ENCODE data around the gene ZNF362. TPM values are rescaled to one million over a fixed set of nuclear protein-coding genes. Genes with fewer than 3 reads are reported as not detected.

ZNF362 gene
- total RNA-seq, 2 experiments from 2014 or later, result 8.7 to 12.9 TPM

DNA sequence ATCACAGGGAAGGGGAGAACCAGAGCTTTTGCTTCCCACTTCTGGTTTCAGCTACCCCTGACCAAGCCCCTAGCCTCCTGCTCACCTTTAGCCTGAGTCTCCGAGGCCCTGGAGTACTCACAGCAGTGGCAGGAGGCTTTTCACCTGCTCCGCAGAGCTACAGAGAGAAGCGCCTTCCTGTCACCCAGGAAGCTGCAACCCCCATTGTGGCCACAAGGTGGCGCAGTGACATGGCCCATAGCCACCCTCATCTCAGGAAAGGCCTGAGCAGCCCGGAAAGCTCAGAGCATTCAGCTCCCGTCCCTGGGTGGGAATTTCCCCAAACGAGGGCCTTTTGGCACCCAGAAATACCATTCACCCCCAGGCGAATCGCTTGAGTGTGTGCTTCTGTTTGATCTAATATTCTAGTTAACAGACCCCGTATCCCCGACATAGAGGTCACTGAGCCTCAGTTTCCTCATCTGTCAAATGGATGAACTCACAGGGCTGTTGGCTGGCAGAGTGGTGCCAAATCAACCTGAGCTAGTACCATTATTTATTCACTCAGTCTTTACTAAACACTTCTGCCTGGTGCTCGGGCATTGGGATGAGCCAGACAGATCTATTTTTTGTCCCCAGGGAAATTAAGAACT is 39.3 kb downstream of the ZNF362 start:
- H3K36me3 Mint-ChIP-seq, result peaks cover 5% of the 10 kb centered on the region

GRCh38 chr1:33296082-33296458 is 39.8 kb downstream of the ZNF362 start:
- no peak for DNase-seq
- Mint-ChIP-seq H3K27me3 (no peaks in the 10 kb centered on the region), H3K4me3 (no peak overlapping the region), H3K36me3 (peaks cover 5% of the 10 kb centered on the region), H3K4me1 (ENCODE audit: low read depth) (peaks cover 5% of the 10 kb centered on the region), H3K27ac (no peak overlapping the region), H3K9me3 (no peaks in the 10 kb centered on the region)
- intact Hi-C loops (cut with micrococcal nuclease), result loop anchor here (5.0 kb wide), 2 partner anchors 51 to 169 kb away; no protein-coding TSS in a partner anchor
- POLR2A ChIA-PET, result interaction anchor here (1.0 kb wide), 1 partner anchor 54 kb away, joined by 4 read pairs; no protein-coding TSS in a partner anchor
- CTCF ChIA-PET, result interaction anchor here (0.8 to 5.7 kb wide), 48 partner anchors 10 to 337 kb away, joined by 3 to 103 read pairs (median 5); partner anchors contain the start of genes TRIM62 and ZSCAN20

More for the DNA sequence above, 39.3 kb downstream of the ZNF362 start:
- Mint-ChIP-seq H3K27me3 (no peaks in the 10 kb centered on the region), H3K4me1 (ENCODE audit: low read depth) (peaks cover 5% of the 10 kb centered on the region), H3K4me3 (no peak overlapping the region), H3K9me3 (no peaks in the 10 kb centered on the region), H3K27ac (no peak overlapping the region)
- peak; percentile 94 for DNase-seq
- ChIA-PET POLR2A (interaction anchor here (1.0 kb wide), 1 partner anchor 54 kb away, joined by 4 read pairs; no protein-coding TSS in a partner anchor), CTCF (interaction anchor here (0.7 to 5.7 kb wide), 53 partner anchors 9 to 584 kb away, joined by 3 to 103 read pairs (median 4); partner anchors contain the start of genes TRIM62 and ZSCAN20)
- intact Hi-C loops (cut with micrococcal nuclease), result loop anchor here (1.0 to 5.0 kb wide), 4 partner anchors 52 to 175 kb away; no protein-coding TSS in a partner anchor

DNA sequence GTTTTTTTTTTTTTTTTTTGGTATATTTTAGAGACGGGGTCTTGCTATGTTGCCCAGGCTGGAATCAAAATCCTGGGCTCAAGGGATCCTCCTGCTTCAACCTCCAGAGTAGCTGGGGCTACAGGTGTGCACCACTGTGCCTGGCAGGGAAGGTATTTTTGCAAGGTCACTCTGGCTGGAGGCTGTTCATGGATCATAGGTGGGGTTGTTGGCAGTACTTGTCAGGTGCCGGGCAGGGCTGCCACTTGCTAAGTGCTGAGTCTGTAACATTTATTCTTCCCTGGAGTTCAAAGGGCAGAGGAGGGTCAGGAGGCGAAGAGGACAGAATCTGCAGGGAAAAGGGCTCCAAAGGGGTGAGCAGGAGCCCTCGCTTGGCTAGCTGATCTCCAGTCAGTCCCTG is 40.5 kb downstream of the ZNF362 start:
- Mint-ChIP-seq H3K27me3 (no peaks in the 10 kb centered on the region), H3K9me3 (no peaks in the 10 kb centered on the region), H3K27ac (no peak overlapping the region), H3K36me3 (peaks cover 5% of the 10 kb centered on the region), H3K4me3 (no peak overlapping the region), H3K4me1 (ENCODE audit: low read depth) (peaks cover 9% of the 10 kb centered on the region)
- intact Hi-C loops (cut with micrococcal nuclease), result loop anchor here (5.0 kb wide), 2 partner anchors 50 to 170 kb away; no protein-coding TSS in a partner anchor
- no peak for DNase-seq
- CTCF ChIA-PET, result interaction anchor here (1.0 to 5.7 kb wide), 17 partner anchors 8 to 315 kb away, joined by 3 to 103 read pairs (median 6); partner anchors contain the start of gene ZSCAN20
- POLR2A ChIA-PET, result interaction anchor here (0.7 kb wide), 1 partner anchor 20 kb away, joined by 3 read pairs; no protein-coding TSS in a partner anchor

DNA sequence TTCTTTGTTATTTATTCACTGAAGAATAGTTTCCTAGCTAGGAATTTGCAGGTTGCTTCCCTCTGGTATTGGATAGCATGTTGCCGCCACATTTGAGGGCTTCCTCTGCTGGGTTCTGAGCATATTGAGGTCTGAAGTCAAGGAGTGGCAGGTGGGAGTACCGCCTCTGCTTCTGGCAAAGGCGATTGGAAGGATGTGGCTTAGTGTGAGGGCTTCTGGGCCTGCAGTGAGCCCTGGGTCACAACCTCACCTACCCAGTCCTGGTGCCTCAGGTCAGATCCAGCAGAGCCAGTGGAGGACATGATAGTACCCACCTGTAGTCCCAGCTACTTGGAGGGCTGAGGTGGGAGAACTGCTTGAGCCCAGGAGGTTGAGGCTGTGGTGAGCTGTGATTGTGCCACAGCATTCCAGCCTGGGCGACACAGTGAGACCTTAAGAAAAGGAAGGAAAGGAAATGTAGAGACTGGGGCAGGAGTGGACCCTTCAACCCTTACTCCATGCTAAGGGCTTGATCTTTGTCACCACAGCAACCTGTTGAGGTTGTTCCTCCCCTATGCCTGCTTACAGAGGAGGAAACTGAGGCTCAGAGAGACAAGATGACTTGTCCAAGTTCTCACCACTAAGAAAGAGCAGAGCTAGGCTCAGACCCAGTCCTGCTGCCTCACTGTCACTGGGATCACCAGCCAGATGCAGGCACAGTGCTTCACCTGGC is 41.8 kb downstream of the ZNF362 start:
- Mint-ChIP-seq H3K27me3 (no peaks in the 10 kb centered on the region), H3K4me3 (no peak overlapping the region)
- no peak for DNase-seq

GRCh38 chr1:33298623-33299277 is 42.5 kb downstream of the ZNF362 start:
- Mint-ChIP-seq H3K36me3 (peaks cover 5% of the 10 kb centered on the region), H3K4me1 (ENCODE audit: low read depth) (peaks cover 24% of the 10 kb centered on the region), H3K4me3 (no peak overlapping the region), H3K27ac (no peak overlapping the region), H3K27me3 (no peaks in the 10 kb centered on the region), H3K9me3 (no peaks in the 10 kb centered on the region)
- ChIA-PET CTCF (interaction anchor here (0.6 to 5.7 kb wide), 18 partner anchors 14 to 186 kb away, joined by 3 to 103 read pairs (median 5); partner anchors contain the start of gene ZSCAN20), POLR2A (no interaction called here)
- DNase-seq, result peak; percentile 70
- intact Hi-C loops (cut with micrococcal nuclease), result loop anchor here (5.0 kb wide), 2 partner anchors 49 to 171 kb away; no protein-coding TSS in a partner anchor

More for the DNA sequence above, 41.8 kb downstream of the ZNF362 start:
- H3K9me3 Mint-ChIP-seq, result no peaks in the 10 kb centered on the region
- CTCF ChIA-PET, result interaction anchor here (0.6 to 5.7 kb wide), 22 partner anchors 10 to 210 kb away, joined by 3 to 103 read pairs (median 4); partner anchors contain the start of gene ZSCAN20
- no peak overlapping the region for H3K27ac Mint-ChIP-seq
- H3K36me3 Mint-ChIP-seq, result peaks cover 5% of the 10 kb centered on the region
- POLR2A ChIA-PET, result no interaction called here
- intact Hi-C loops (cut with micrococcal nuclease), result loop anchor here (5.0 kb wide), 2 partner anchors 49 to 171 kb away; no protein-coding TSS in a partner anchor
- peaks cover 21% of the 10 kb centered on the region for H3K4me1 Mint-ChIP-seq (ENCODE audit: low read depth)

DNA sequence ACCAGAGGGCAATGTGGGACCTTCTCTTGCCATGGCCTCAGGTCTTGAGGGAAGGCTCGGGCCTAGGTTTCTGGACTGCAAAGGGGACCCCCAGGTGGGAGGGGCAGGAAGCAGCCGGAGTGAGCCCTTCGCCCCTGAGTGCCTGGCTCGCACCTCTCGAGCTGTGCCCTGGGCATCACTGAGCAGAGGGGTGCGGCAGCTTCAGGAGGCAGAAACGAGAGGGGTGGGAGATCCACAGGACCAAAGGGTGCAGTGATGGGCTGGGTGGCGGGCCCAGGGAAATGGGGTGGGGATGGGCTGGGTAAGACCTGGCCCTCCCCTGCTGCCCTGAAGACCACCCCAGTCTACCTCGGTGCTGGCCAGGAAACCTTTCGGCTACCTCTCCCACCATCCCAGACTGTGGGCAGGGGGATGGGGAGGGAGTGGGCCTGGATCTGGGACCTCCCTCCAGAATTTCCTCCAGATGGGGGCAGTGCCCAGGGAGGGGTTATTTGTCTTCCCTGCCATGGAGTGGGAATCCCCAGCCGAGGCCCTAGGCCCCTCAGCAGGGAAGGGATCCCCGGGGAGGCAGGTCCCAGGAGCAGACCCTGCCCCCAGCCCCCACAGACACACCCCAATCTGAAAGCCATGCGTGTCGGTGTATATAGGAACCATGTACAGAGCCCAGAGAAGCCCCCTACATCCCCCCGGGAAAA is 43.3 kb downstream of the ZNF362 start:
- Mint-ChIP-seq H3K4me1 (ENCODE audit: low read depth) (peaks cover 24% of the 10 kb centered on the region), H3K36me3 (peaks cover 5% of the 10 kb centered on the region), H3K9me3 (no peaks in the 10 kb centered on the region), H3K27me3 (no peaks in the 10 kb centered on the region), H3K4me3 (no peak overlapping the region), H3K27ac (no peak overlapping the region)
- ChIA-PET CTCF (interaction anchor here (1.4 to 5.7 kb wide), 5 partner anchors 14 to 172 kb away, joined by 5 to 103 read pairs (median 7); partner anchors contain the start of gene ZSCAN20), POLR2A (no interaction called here)
- intact Hi-C loops (cut with micrococcal nuclease), result loop anchor here (5.0 kb wide), 2 partner anchors 48 to 172 kb away; no protein-coding TSS in a partner anchor
- no peak for DNase-seq

GRCh38 chr1:33300673-33301072 is 44.4 kb downstream of the ZNF362 start:
- intact Hi-C loops (cut with micrococcal nuclease), result no loop called here
- CTCF ChIA-PET, result no interaction called here
- POLR2A ChIA-PET, result no interaction called here
- H3K9me3 Mint-ChIP-seq, result no peaks in the 10 kb centered on the region
- peaks cover 5% of the 10 kb centered on the region for H3K36me3 Mint-ChIP-seq
- peaks cover 19% of the 10 kb centered on the region for H3K4me1 Mint-ChIP-seq (ENCODE audit: low read depth)
- no peak for DNase-seq
- no peak overlapping the region for H3K4me3 Mint-ChIP-seq
- peaks cover 1% of the 10 kb centered on the region for H3K27me3 Mint-ChIP-seq
- H3K27ac Mint-ChIP-seq, result no peak overlapping the region

GRCh38 chr1:33301273-33301984 is 45.1 kb downstream of the ZNF362 start:
- ChIA-PET POLR2A (no interaction called here), CTCF (no interaction called here)
- Mint-ChIP-seq H3K27ac (no peak overlapping the region), H3K36me3 (peaks cover 5% of the 10 kb centered on the region), H3K4me3 (no peak overlapping the region), H3K9me3 (no peaks in the 10 kb centered on the region), H3K4me1 (ENCODE audit: low read depth) (peaks cover 19% of the 10 kb centered on the region), H3K27me3 (peaks cover 7% of the 10 kb centered on the region)
- no peak for DNase-seq
- intact Hi-C loops (cut with micrococcal nuclease), result no loop called here

DNA sequence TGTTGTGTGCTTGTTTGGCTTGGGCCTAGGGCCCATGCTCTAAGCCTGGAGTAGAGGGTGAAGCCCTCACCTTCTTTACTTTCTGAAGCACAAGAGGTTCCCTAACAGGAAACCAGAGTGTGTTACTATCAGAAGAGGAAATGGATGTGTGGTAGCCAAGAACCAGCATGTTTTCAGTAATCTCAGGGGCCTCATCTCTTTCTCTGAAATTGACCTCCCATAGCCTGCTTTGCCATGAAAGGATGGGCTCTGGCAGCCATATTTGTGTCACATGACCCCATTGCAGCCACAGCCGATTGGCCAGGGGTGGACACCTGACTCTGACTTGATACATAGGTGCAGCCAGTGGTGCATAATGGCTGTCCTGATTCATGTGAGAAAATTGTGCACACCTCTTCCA is 46.0 kb downstream of the ZNF362 start:
- intact Hi-C loops (cut with micrococcal nuclease), result no loop called here
- Mint-ChIP-seq H3K36me3 (peaks cover 3% of the 10 kb centered on the region), H3K27ac (no peak overlapping the region), H3K27me3 (peaks cover 7% of the 10 kb centered on the region), H3K4me1 (ENCODE audit: low read depth) (peaks cover 19% of the 10 kb centered on the region), H3K4me3 (no peak overlapping the region), H3K9me3 (no peaks in the 10 kb centered on the region)
- DNase-seq, result peak; percentile 52
- ChIA-PET CTCF (interaction anchor here (1.0 kb wide), 1 partner anchor 8 kb away, joined by 5 read pairs; no protein-coding TSS in a partner anchor), POLR2A (no interaction called here)

DNA sequence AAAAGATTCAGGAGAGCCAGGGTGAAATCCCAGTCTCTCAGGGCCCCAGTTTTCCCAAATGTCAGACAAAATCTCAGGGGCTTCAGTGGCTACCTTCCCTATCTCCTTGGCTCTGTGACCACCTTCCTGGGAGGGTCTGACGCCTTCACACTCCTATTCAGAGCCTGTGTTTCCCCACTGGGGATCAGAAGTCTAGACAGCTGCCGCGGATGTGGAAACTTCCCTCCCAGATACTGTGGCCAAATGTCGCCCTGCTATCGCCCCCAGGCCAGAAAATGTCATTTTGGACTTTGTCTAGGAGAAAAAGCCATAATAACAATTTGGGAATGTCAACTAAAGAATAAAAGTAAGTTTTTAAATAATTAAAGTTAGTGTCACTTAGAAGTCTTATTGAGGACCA is 48.7 kb downstream of the ZNF362 start:
- H3K27ac Mint-ChIP-seq, result no peak overlapping the region
- H3K4me1 Mint-ChIP-seq (ENCODE audit: low read depth), result peaks cover 19% of the 10 kb centered on the region
- ChIA-PET POLR2A (no interaction called here), CTCF (interaction anchor here (1.2 to 2.6 kb wide), 4 partner anchors 9 to 166 kb away, joined by 3 to 16 read pairs (median 4); no protein-coding TSS in a partner anchor)
- H3K4me3 Mint-ChIP-seq, result no peak overlapping the region
- no peak for DNase-seq
- H3K9me3 Mint-ChIP-seq, result no peaks in the 10 kb centered on the region
- no peaks in the 10 kb centered on the region for H3K36me3 Mint-ChIP-seq
- intact Hi-C loops (cut with micrococcal nuclease), result no loop called here
- peaks cover 10% of the 10 kb centered on the region for H3K27me3 Mint-ChIP-seq
